Spleen (tissue), 11 donors: Measurements from ENCODE around the gene TPM4. TPM values are rescaled to one million over a fixed set of nuclear protein-coding genes. Genes with fewer than 3 reads are reported as not detected.

Experiments
- DNase-seq: peaks from one replicate; pipeline ENCODE4 v3.0.0-alpha.2; 2020
- H3K27ac ChIP-seq, 8 donors: fragments of 200-600 bp; sonication (generic) in 7 of 8; 1 replicate in 4 of 8; 2 replicates in 4 of 8; pipeline versions ENCODE4 v1.5.0 to v1.8.0; 2016 to 2021; ENCODE audit warnings: inconsistent platforms in 4 of 8, mild to moderate bottlenecking in 4 of 8, moderate library complexity in 1 of 8
- H3K27me3 ChIP-seq, 7 donors: fragments of 200-600 bp; sonication (generic) in 6 of 7; replicated peaks in 1 of 7; 1 replicate in 4 of 7; 2 replicates in 3 of 7; pipeline versions ENCODE4 v1.5.0 to v1.8.0; 2016 to 2021; ENCODE audit warnings: inconsistent platforms in 3 of 7, mild to moderate bottlenecking in 1 of 7
- H3K36me3 ChIP-seq, 6 donors: fragments of 200-600 bp; sonication (generic) in 5 of 6; 1 replicate in 4 of 6; 2 replicates in 2 of 6; pipeline versions ENCODE4 v1.5.0 to v1.8.0; 2016 to 2021; ENCODE audit warnings: inconsistent platforms in 2 of 6
- H3K4me1 ChIP-seq, 6 donors: fragments of 200-600 bp; sonication (generic) in 5 of 6; 1 replicate in 3 of 6; 2 replicates in 3 of 6; pipeline versions ENCODE4 v1.5.0 to v1.8.0; 2016 to 2021; ENCODE audit warnings: inconsistent platforms in 3 of 6
- H3K4me3 ChIP-seq, 8 donors: fragments of 200-600 bp; sonication (generic) in 7 of 8; 1 replicate in 4 of 8; 2 replicates in 4 of 8; pipeline versions ENCODE4 v1.5.0 to v1.8.0; 2016 to 2021; ENCODE audit warnings: inconsistent platforms in 4 of 8, mild to moderate bottlenecking in 4 of 8, moderate library complexity in 2 of 8
- H3K9me3 ChIP-seq, 8 donors: fragments of 200-600 bp; sonication (generic) in 7 of 8; 1 replicate in 4 of 8; 2 replicates in 4 of 8; pipeline versions ENCODE4 v1.5.0 to v1.8.0; 2016 to 2021; ENCODE audit warnings: inconsistent platforms in 4 of 8
- CTCF ChIP-seq, 11 experiments: fragments of 200-600 bp in 7 of 11; fragments of 450-650 bp in 4 of 11; sonication (generic) in 4 of 11; IDR thresholded peaks in 8 of 11; conservative IDR thresholded peaks in 3 of 11; 1 replicate in 7 of 11; 2 replicates in 4 of 11; pipeline versions ENCODE4 v1.4.0 to v1.8.0; 2016 to 2021; ENCODE audit warnings: antibody characterized with exemption in 11 of 11, inconsistent platforms in 4 of 11, mild to moderate bottlenecking in 1 of 11
- POLR2A ChIP-seq, 3 donors: fragments of 450-650 bp; IDR thresholded peaks; one replicate each; pipeline ENCODE4 v1.5.1; 2017; ENCODE audit warnings: antibody characterized with exemption in 3 of 3, mild to moderate bottlenecking in 1 of 3
- POLR2AphosphoS5 ChIP-seq, 3 donors: sonication (generic); formaldehyde crosslinking; IDR thresholded peaks; one replicate each; pipeline ENCODE4 v1.5.1; 2017; ENCODE audit warnings: antibody characterized with exemption in 3 of 3
- WGBS, 5 donors: extraction: QIAGEN DNeasy Blood & Tissue Kit in 3 of 5; methylation state at CpG; one replicate each; pipeline versions ENCODE4 v1.1.5 to v1.1.7; 2013 to 2018; 5-methylcytosine and 5-hydroxymethylcytosine counted together
- intact Hi-C: fragments of 100-400 bp; cut with DNase I; formaldehyde crosslinking; loops from one replicate; pipeline ENCODE4 v1.15.0; 2023; ENCODE audit warnings: low total_unique reads
- polyA plus RNA-seq, 3 donors: library from polyadenylated mRNA; stranded (reverse); fragments of 200-250 nt; gene quantifications; one replicate each; pipeline ENCODE4 v1.2.1, GENCODE V29; 2013
- total RNA-seq, 7 donors: library from RNA; depleted of rRNA in 3 of 7; stranded (reverse); fragments of >200 nt in 3 of 7; fragmentation: NEBNext Ultra II Directional in 4 of 7; extraction: Animal tissue kit (Norgen Biotek cat#: 25700) in 4 of 7; gene quantifications; one replicate each; pipeline versions ENCODE4 v1.1.0 to v1.2.1, GENCODE V29; 2016 to 2021
- donor health status: healthy with polysubstance abuse.
- donor health status: DM: no; HTN: no; CAD: no; lungs with moderate emphysema.
- donor health status: DM: no; HTN: no; CAD: no.
- donor health status: Bipolar disorder and iron deficiency.
- donor health status: healthy.
- donor health status: DM: no; HTN: no; CAD: no.
- donor health status: DM: yes; HTN: yes; CAD: no.

The TPM4 gene
- total and polyA plus RNA-seq, 10 donors = 181 to 760 (median 418) TPM

DNA sequence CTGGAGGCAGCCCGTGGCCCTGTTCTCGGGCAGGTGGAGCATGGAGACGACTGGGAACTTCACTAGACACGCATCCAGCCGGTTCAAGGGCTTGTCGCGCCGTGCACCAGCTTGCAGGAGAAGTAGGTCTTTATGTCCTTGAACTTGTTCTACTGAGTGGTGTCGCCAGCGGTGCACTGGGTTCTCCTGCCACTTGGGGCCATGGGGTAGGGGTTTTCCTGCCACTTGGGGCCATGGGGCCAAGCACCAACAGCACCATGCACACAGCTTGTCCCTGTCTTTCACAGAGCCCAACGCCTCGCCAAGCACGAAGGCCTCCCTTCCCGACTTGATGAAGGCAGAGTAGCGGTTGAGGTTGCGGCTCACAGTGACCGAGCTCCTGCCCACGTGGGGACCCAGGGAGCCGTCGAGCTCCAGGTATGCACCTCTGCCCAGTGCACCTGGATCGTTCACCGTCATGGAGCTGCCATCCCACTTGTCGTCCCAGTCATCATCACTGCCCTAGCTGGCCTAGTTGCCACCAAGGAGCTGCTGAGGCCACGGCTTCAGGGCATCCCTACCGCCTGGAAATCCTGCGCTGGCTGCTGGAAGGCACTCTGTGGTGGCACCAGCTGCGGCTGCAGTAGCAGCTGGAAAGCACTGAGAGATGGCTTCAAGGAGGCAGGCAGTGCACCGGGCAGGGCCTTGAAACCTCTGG lies 40.5 kb upstream of the TPM4 start:
- Histone ChIP-seq H3K4me3 (no peak overlapping the region), H3K36me3 (no peaks in the 10 kb centered on the region), H3K4me1 (peaks cover 0 to 5% (median 0%) of the 10 kb centered on the region in 6 donors), H3K27me3 (no peaks in the 10 kb centered on the region), H3K27ac (no peak overlapping the region), H3K9me3 (no peaks in the 10 kb centered on the region)
- intact Hi-C loops = no loop called here
- no peak for TF ChIP-seq CTCF (IDR thresholded peaks at IDR 0.05 in 8 of 11, conservative IDR thresholded peaks at IDR 0.05 in 3 of 11)
- TF ChIP-seq POLR2AphosphoS5 (IDR thresholded peaks at IDR 0.05) = no peak
- TF ChIP-seq POLR2A (IDR thresholded peaks at IDR 0.05) = no peak
- peak; percentile 62 for DNase-seq
- WGBS, 5 donors = 83 to 93% (median 86%) methylated on average over 15 to 28 of the region's 28 CpGs

DNA sequence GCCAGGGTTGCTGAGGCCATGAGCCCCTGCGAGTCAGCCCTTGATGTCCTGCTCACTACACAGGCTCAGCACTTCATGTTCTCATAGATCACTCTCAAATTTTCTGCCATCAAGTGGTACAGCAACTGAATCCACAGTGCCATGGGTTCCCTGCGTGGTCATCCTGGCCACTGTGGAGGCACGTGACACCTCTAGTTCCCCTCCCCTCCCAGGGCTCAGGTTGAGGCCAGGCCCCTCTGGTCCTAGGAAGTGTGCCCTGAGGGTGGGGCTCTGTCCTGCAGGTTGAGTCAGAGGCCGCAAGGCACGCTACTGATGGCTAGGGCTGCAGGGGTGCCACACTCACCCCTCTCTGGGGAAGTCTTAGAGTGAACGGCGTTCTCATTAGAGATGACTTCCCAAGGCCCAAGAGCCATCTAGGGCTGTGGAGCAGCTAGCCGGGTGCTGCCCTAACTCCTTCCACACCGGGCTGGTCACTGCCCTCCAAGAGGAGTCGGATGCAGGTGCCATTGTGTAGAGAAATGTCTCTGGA lies 39.8 kb upstream of the TPM4 start:
- H3K9me3 ChIP-seq = no peaks in the 10 kb centered on the region
- TF ChIP-seq POLR2AphosphoS5 (IDR thresholded peaks at IDR 0.05) (no peak), POLR2A (IDR thresholded peaks at IDR 0.05) (no peak), CTCF (IDR thresholded peaks at IDR 0.05 in 8 of 11, conservative IDR thresholded peaks at IDR 0.05 in 3 of 11) (no peak)
- DNase-seq = peak; percentile 27
- H3K27me3 ChIP-seq = no peaks in the 10 kb centered on the region
- no peaks in the 10 kb centered on the region for H3K36me3 ChIP-seq
- no peak overlapping the region for H3K4me3 ChIP-seq
- intact Hi-C loops = no loop called here
- 81 to 88% (median 87%) methylated on average over 7 to 10 of the region's 10 CpGs for WGBS, 5 donors
- peaks cover 4 to 12% (median 4%) of the 10 kb centered on the region in 6 donors for H3K4me1 ChIP-seq
- H3K27ac ChIP-seq = no peak overlapping the region

- no peaks in the 10 kb centered on the region for H3K27me3 ChIP-seq
- H3K4me3 ChIP-seq = no peak overlapping the region
- TF ChIP-seq POLR2A (IDR thresholded peaks at IDR 0.05) = no peak
- no peak for TF ChIP-seq POLR2AphosphoS5 (IDR thresholded peaks at IDR 0.05)
- TF ChIP-seq CTCF (IDR thresholded peaks at IDR 0.05 in 8 of 11, conservative IDR thresholded peaks at IDR 0.05 in 3 of 11) = no peak
- 70 to 89% (median 76%) methylated on average over 9 to 11 of the region's 11 CpGs for WGBS, 5 donors
- no peaks in the 10 kb centered on the region for H3K36me3 ChIP-seq
- intact Hi-C loops = no loop called here
- H3K9me3 ChIP-seq = no peaks in the 10 kb centered on the region
- no peak overlapping the region for H3K27ac ChIP-seq
- no peak for DNase-seq
- peaks cover 7 to 17% (median 9%) of the 10 kb centered on the region in 6 donors for H3K4me1 ChIP-seq
Observed at GRCh38 chr19:16036941-16037340, 39.4 kb upstream of the TPM4 start.

DNA sequence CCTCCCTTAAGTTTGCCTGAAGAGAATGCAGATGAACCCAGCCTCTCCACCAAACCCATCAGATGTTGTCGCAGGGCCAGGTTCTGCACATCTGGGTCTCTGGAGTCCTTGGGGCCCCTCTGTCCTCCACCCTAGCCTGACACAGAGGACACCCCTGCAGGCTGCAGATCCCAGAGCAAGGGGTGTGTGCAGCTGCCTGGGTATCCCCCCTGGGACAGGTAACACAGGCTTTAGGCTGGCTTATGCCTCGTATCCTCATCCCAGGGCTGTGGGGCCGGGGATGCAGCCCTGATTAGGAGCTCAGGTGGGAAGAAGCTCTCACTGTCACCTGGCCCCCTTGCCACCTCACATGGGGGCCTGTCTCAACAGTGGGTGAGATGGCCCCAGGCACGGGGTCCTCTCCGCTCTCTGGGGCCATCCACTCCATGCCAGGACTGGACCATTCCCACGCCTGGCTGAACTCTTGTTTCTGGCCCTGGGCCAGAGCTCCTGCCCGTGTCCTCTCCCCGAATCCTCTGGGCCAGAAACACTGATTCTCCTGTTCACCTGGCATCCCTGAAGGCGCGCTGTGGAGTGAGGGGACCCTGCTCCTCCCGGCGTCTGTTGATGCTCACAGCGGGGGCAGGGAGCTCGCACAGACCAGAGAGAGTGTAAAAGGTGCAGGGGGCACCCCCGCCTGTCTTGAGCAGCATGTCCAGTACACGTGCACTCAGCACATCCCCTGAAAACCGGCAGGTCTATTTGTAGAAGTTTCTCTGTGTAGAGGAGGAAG lies 38.7 kb upstream of the TPM4 start:
- no peak for TF ChIP-seq POLR2A (IDR thresholded peaks at IDR 0.05)
- no peak for TF ChIP-seq POLR2AphosphoS5 (IDR thresholded peaks at IDR 0.05)
- intact Hi-C loops = no loop called here
- Histone ChIP-seq H3K36me3 (no peaks in the 10 kb centered on the region), H3K27me3 (no peaks in the 10 kb centered on the region), H3K27ac (no peak overlapping the region), H3K4me1 (peaks cover 7 to 18% (median 10%) of the 10 kb centered on the region in 6 donors), H3K9me3 (no peaks in the 10 kb centered on the region), H3K4me3 (no peak overlapping the region)
- 81 to 87% (median 83%) methylated on average over 10 to 17 of the region's 17 CpGs for WGBS, 5 donors
- no peak for DNase-seq
